GM19328 (cell line): ENCODE results near the gene GTSE1.

Source experiments
- ATAC-seq: cut with Tn5 transposase; IDR thresholded peaks from one replicate; pipeline ENCODE4 v1.9.1; 2021; ENCODE audit warnings: mild to moderate bottlenecking, moderate library complexity; ENCODE audit not compliant: unreplicated experiment

The GTSE1 gene

DNA sequence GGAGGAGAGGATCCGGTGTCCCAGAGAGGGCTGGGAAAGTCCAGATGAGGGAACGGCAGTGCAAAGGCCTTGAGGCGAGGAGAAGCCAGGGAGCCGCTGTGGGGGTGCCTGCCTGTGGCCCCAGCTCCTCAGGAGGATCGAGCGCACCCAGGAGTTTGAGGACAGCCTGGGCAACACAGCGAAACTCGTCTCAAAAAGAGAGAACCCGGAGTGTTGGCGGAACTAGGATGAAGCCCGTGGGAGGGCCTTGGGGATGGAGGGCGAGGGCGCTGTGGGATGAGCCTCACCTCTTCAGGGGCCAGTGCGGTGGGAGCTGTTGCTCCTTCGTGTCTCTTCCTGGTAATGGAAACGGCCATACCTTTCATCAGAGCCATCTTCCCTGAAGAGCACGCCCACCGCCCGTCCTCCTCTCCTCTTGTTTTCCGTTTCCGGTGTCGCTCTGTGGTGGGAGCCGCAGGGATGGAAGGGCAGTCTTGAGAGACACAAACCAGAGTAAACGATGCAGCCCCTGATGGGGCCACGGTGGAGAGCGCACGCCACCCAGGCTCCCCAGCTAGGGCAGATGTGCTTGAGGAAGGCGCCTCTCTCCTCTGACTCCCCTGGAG is 54.6 kb downstream of the GTSE1 start:
- ATAC-seq = no peak

DNA sequence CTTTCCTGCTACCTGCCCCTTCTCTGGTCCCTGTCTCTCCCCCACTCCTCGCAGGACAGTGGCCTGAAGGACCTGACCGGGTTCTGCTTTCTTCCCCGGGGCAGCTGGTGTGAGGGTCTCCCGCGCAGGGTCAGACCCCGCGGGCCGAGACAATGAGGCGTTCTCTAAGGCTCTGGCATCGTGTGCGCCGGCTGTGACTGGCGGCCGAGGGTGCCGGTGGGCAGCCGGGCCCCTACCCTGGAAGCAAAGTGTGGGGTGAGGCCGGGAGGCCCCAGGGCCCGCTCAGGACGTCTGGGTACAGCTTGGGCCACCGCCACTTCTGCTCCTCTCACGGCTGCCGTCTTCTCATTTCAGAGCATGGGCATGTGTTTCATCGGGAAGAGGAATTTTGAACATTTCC is 55.1 kb downstream of the GTSE1 start:
- ATAC-seq = no peak

DNA sequence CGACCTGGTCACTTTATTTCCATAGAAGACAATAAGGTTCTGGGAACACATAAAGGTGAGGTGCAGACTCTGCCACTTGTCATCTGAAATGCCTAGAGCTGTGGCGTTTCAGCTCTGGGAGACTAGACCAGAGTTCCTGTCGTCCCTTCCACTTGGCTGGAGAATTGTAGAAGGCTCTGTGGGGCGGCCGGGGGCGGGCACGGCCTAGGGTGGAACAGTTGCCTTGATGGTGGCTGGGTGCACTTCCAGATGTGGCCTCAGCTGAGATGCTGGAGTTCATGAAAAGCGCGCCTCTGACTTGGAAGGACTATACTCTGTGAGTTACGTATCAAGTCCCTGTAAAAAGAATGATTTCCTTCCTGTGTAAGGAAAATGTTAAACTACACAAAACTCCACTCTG is 55.6 kb downstream of the GTSE1 start:
- no peak for ATAC-seq

DNA sequence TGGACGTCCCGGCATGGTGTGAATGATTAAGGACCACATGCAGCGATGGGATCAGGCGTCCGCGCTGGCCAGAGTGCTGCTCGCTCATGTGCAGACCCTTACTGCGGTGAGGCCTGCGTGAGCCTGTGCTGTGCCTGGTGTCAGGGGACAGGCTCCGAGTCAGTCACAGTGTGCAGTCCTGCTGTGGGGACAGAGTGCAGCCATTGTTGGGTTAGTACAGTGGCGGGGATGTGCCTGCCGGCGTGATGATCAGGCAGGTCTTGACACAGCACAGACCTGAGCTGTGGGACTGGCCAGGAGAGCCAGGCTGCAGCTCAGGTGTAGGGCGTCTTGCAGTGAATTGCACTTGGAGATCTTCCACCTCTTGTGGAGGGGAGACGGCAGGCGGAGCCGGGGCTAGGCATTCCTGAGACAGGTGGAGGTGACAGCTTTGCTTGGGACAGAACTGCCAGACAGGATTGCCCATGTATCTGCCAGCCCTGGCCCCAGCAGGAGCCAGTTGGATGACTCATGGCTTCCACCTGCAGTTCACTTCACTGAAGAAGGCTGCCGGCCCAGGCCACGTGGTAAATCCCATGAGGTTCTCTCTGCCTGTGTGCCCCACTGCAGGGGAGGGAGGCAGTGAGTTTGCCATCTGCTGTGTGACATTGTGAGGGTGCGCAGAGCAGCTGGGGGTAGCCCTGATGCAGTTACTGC is 56.2 kb downstream of the GTSE1 start:
- no peak for ATAC-seq

DNA sequence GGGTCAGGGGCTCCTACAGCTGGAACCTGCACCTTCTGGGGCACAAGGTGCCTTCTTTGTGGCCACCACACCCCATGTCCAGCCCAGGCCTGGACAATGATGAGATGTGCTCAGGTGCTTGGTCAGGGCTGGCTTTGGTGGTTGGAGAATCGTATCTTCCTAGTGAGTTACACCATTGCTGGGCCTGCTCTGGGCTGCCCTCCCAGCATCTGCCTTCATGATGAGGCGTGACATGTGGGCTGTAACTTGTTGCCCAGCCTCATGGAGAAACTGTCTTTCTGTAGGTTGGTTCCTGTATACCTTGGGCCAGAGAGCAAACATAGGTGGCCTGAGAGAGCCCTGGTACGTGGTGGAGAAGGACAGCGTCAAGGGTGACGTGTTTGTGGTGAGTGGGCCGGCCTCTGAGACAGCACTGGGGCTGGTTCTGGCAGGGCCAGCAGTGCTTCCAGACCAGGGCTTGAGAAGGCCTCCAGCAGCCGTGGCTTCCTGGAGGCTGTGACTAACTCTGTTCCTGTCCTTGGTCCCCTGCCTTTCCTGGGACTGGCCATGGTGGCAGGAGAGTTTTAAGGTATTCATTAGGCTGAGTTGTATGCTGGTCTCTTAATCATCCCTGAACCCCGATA is 56.9 kb downstream of the GTSE1 start:
- ATAC-seq = no peak

DNA sequence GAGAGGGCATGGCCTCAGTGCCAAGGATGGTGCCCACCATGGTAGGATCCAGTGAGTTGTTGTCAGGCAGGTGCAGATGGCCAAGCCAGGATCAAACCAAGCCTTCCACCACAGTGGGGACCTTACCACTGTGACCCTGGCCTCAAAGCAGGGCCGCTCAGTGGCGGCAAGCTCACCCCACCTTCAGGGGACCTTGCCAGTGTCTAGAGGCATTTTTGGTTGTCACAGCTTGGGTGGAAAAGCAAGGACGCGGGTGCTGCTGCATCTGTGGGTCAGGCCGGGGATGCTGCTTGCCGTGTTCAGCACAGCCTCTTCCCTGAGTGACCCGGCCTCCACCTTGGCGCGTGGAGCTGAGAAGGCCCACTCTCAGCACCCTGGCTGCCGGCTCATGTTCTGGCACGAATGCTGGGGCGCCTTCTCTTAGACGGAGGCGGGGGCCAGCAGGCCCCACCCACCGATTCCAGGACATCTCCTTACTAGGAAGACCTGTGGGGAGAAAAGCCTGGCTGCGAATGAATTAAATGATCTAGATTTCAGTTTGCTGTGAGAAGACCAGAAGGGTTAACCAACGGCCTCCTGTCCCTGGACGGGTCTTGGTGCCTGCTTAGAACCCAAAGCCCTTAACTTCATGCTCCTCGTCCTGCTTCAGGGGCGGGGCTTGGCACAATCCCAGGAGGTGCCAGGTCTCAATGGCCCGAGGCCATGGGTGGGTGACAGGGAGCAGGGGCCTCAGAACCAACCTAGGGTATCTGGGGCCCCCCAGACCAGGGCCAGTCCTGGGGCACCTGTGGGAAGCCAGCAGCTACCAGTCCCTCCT is 57.7 kb downstream of the GTSE1 start:
- ATAC-seq = no peak

DNA sequence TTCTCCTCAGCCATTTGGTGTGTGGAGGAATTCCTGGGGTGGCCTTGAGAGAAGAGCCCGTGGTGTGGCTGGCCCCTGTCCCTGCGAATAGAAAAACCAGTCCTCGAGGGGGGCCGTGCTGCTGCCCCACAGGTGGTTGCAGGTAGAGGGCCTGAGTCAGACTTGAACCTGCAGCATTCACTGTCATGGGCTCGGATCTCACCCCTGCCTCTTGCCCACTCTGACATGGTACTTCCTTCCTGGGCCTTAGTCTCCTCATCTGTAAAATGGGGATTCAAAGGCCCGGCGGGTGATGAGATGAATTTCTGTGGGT is 58.3 kb downstream of the GTSE1 start:
- no peak for ATAC-seq

DNA sequence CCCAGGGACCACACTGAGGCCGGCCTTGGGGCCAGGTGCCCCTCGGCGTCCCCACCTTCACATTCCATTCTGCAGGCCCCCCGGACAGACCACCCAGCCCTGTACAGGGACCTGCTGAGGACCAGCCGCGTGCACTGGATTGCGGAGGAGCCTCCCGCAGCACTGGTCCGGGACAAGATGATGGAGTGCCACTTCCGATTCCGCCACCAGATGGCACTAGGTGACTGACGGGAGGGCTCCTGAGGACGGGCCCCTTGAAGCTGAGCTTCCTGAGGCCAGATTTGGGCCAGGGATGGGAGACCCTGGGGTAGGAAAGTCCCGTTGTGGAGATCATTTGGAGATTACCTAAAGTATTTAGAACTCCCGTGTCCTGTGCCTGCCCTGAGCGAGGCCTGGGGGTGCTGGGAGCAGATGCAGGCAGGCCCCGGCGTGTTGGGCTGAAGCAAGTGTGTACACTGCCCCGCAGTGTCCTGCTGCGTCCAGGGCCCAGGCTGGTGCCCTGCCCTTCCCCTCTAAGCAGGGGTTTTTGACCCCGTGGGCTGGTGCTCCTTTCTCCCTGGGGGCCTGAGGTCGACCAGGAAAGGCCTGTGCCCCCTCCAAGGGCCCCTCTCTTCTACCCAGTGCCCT is 58.8 kb downstream of the GTSE1 start:
- no peak for ATAC-seq

DNA sequence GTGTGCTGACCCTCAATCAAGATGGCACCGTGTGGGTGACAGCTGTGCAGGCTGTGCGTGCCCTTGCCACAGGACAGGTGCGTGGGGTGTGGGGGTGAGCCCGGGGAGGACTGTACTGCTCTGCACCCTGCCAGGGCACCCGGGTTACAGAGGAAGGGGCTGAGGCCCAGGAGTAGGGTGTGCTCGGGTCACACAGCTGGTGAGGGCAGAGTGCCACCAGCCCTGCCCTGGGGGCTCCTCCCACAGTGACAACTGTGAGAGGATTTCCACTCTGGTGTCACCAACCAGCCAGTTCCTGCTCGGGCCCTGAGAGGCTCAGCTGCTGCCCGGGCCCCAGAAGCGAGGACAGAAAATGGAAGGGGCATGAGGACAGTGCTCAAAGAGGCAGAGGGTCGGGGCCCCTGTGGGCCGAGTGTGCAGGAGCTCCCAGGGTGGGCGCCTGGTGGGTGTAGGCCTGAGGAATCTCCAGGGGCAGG is 59.4 kb downstream of the GTSE1 start:
- ATAC-seq = no peak

DNA sequence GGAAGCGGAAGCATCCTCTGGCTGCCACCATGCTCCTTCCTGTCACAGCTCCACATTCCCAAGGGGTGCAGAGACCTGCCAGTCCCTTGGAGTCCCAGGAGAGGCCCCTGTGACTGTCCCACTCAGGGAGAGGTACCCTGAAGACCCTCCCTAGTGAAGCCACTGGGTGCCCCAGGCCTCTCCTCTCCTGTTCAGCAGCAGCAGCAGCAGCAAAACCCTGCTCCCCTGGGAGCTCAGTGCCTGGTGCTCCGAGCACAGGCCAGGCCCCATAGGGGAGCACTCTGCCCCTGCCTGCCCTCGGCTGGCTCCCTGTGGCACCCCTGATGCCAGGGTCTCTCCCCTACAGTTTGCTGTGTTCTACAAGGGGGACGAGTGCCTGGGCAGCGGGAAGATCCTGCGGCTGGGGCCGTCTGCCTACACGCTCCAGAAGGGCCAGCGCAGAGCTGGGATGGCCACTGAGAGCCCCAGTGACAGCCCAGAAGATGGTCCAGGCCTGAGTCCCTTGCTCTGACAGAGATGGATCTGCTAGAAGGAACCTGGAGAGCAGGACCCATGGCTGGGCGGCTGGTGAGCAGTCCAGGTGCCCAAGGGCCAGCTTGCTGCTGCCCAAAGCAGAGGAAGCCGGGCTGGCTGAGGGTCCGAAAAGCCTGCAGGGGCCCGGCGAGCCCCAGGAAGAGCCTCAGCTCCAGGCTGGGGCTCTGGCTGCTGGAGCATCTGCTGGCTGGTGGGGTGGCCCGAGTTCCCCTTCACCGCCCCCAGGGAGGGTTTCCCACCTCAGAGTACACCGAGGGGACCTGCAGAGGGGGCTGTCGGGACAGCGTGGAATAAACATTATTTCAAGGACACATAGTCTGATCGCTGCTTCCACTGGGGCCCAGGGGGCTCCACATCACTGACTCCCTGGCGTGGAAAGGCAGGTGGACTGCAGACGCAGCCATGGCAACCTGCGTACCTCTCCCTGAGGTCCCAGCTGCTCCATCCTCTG is 60.1 kb downstream of the GTSE1 start:
- no peak for ATAC-seq

DNA sequence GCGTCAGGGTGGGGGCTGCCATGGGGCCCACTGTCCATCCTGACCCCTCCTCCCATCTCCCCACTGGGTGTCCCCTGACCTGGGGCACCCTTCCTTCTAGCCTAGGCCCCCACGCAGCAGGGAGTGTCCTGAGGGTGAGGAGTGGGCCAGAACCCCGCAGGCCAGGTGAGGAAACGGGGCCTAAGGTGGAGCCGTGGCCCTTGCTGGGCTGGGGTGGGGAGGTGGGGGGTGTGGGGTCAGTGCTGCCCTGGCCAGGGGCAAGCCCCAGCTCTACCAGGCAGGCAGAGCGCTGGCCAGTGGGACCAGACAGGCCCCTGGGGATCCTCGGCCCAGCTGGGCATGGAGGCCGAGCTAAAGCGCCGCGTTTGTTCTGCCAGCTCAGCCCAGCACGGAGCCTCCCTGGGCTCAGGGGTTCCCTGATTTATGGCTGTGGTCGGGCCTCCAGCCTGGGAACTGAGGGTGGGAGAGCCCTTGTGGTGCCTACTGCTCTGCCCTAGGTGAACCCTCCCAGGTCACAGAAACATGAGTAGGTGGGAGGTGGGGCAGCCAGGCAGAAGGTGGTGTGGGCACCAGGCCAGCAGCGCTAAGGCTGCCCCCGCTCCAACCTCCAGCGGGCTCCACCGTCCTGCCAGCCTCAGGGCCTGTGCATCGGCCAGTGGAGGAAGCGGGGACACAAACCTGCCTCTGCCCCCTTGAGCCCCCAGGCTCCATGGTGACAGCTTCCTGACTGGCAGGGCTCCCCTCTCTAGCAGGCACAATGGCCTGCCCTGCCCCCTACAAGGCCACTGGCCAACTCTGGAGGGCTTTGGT is 61.2 kb downstream of the GTSE1 start:
- ATAC-seq = no peak

DNA sequence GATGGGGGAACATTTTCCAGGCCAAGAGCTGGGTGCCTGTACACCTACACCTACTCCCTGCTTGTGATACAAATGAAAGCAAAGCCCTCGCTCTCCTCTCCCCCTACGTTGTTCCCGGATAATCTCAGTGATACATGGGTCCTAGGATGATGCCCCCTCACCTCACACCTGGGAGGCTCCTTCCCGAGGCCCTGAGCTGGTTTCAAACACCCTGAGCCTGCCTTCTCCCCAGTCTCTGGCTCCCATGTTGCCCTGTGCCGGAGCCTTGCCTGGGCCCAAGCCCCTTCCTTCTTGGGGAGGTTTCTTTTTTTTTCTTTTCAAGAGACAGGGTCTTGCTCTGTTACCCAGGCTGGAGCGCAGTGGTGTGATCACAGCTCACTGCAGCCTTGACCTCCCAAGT is 62.1 kb downstream of the GTSE1 start:
- ATAC-seq = no peak

DNA sequence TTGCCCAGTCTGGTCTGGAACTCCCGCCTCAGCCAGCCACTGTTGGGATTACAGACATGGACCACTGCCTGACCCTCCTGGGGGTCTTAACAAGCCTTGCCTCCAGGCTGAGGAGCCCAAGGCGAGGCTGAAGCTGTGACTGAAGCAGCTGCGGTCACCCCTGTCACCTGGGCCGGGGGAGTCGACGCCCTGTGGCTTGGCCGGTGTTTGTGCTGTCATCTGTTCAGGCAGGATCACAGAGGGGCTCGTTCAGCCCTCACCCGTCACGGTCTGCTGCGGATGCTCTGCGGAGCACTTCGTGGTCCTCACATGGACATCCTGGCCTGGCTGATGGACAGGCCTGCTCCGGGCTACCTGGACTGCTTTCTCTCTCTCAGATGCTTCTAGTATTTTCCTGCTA is 62.7 kb downstream of the GTSE1 start:
- no peak for ATAC-seq

DNA sequence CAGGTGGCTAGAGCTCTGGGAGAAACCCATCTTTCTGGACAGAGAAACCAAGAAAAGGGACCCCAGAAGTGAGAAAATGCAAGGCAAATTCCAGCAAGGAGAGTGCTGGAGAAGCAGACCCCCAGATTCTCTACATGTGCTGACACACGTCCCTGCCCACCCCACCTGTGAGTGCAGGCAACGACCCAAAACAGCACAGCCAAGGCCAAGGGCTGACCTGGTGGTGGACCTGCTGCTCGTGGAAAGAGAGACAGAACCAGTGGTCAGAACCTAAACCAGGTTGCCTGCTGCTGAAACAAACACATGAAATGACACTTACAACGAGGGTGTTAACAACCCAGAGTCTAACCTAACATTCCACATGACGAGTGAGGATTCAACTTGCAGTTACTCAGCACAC is 63.4 kb downstream of the GTSE1 start:
- ATAC-seq = no peak

DNA sequence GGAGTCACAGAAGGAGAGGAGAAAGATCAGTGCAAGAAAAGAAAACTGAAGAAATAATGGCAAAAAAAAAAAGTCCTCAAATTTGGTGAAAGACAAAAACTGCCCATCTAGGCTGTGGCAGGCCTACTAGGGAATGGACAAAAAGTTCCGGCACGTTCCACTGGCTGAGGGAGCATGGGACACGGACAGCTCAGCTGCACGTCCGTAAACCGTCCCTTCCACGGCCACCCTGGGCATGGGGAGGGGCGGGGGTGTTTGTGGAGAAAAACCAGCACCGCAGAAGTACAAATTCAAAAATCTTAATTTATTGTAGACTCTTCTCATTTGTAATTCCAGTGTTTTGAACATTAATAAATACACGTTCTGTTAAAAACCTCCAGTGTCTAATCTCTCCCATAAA is 64.2 kb downstream of the GTSE1 start:
- ATAC-seq = no peak

DNA sequence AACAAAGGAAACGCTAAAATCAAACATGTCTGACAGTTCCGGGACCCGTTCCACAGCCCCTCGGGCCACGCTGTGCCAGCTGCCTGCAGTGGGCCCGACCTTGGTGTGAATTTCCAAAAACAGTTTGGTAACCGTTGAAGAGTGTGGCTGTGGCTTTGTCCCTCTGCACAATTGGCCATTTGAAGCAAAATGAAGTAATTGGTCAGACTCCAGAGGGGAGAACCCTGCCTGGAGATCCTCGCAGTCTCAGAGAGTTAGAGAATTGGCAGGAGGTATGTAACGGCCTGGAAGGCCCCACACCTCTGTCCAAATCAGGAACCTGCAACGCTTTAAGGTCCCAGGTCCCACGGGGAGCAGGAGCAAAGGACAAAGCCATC is 65.1 kb downstream of the GTSE1 start:
- no peak for ATAC-seq

DNA sequence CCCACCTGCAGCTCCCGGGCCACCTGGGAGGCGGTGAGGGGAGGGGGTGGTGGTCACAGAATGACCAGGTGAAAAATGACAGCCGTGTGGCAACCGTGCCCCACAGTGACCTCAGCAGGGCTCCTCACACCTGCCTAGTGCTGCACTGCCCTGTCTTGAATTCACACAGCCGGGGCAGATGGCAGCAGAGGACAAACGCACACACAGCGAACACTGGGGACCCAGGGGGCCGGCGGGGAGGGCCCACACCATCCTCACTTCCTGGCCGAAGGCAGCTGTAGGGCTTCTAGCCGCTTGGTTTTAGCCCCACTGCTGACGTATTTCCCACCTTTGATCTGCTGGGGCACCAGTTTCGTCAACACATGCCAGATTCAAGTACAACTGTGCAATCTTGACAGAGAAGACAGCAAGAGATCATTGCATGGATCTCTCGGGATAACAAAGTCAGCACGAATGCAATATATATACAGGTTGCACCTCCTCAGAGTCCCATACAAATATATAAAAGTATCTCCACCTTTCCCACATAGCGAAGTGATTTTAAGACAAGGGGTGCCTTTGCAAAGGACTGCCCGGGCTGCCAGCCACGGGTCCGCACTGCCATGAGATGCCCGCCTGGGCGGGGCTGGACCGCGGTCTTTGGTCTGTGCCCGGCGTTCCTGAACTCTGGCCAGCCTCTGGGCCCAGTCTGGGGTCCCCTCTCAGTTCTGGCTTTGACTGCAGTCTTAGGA is 65.7 kb downstream of the GTSE1 start:
- no peak for ATAC-seq

DNA sequence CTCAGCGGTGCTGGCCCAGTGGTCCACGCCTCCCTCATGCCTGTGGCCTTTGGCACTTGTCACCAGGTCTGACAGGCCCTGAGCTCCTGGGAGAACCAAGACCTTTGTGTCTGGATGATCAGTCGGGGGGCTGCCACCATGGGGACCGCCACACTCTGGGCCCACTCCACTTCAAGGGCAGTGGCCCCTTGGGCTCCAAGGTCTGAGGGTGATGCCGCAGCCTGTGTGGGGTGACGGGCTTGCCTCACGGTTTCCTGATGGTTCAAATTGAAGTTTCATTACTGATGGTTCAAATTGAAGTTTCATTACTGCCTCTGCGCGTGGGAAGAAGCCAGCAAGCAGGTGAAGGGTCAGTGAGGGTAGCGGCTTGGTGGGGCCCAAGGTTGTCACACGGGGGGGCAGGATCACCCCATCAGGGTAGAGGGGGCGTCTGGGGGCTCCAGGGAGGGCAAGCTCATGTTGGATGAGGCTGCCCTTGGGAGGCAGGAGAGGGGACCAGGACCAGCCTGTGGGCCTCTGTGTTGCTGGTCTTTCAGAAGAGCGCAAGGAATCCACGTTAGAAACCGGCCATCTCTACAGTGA is 66.4 kb downstream of the GTSE1 start:
- ATAC-seq = no peak
